Measurements from ENCODE around the gene CDC34. TPM values are rescaled to one million over a fixed set of nuclear protein-coding genes. Genes with fewer than 3 reads are reported as not detected.

Gene CDC34
- total and polyA plus RNA-seq, 9 of the 15 experiments (the other 6 are each of a cell fraction or from before 2014, with no cell fraction given), result 0.80 to 203 (median 65.5) TPM

- TF ChIP-seq MLLT1 (IDR thresholded peaks at IDR 0.05), result peak in 1 of 2 experiments; percentile 68; a peak in 1 of 4 replicates
- peak in 1 of 2 experiments; percentile 62; a peak in 1 of 4 replicates for TF ChIP-seq HDAC1 (IDR thresholded peaks at IDR 0.05)
- no peak for TF ChIP-seq GABPA (tag; conservative IDR thresholded peaks at IDR 0.05; ENCODE audit: low read depth)
- peak; percentile 76 for TF ChIP-seq POLR2G (IDR thresholded peaks at IDR 0.05; ENCODE audit: low read depth, low read length)
- peak; percentile 31; the same call in 1 of the 2 replicates for TF ChIP-seq MAX (CRISPR knock-in tag; IDR thresholded peaks at IDR 0.05)
- TF ChIP-seq MYC (IDR thresholded peaks at IDR 0.05; ENCODE audit: low read depth, low read length), result no peak
- peak; percentile 67; the same call in 1 of the 2 replicates for TF ChIP-seq MYC (CRISPR knock-in tag; IDR thresholded peaks at IDR 0.05; ENCODE audit: borderline replicate concordance, low read depth)
- TF ChIP-seq KDM2B (CRISPR knock-in tag; IDR thresholded peaks at IDR 0.05), result 0 out of 2 replicates have a peak, but pooled peaks have one; percentile 4
- peak; percentile 16; the same call in 1 of the 2 replicates for TF ChIP-seq ZNF764 (CRISPR knock-in tag; IDR thresholded peaks at IDR 0.05; ENCODE audit: low read depth)
- no peak for TF ChIP-seq SREBF1 (IDR thresholded peaks at IDR 0.05; ENCODE audit: borderline replicate concordance, low read depth, low read length)
Measured at GRCh38 chr19:570937-571565, 39.5 kb downstream of the CDC34 start (continued).

All from K562 (cell line).